Caco-2 (cell line): ENCODE measurements around the gene DNAAF9. TPM values are rescaled to one million over a fixed set of nuclear protein-coding genes. Genes with fewer than 3 reads are reported as not detected.
A peak's percentile ranks its signal among the peaks of the same experiment; 100 is the strongest.

ENCODE experiments used
- BruUV-seq: library from RNA; stranded (reverse); fragments of 400-500 nt; replicated peaks from 2 replicates; lab custom pipeline; 2021; lab: Mats Ljungman, UMichigan
- CTCF ChIA-PET: fragments of 300-600 bp; sonication (Branson Sonifier 250); formaldehyde crosslinking; loops from one replicate; lab custom pipeline; 2022; ENCODE audit warnings: antibody characterized with exemption; lab: Charles Lee
- POLR2A ChIA-PET: fragments of 300-600 bp; sonication (Branson Sonifier 250); formaldehyde crosslinking; loops from one replicate; lab custom pipeline; 2022; ENCODE audit warnings: antibody characterized with exemption; lab: Charles Lee
- DNase-seq, 2 experiments: peaks; one replicate each; pipeline versions ENCODE4 v3.0.0 to v3.0.0-alpha.2; 2020 to 2022
- H3K27me3 ChIP-seq: replicated peaks from 2 replicates; pipeline ENCODE4 v1.6.0; 2011; ENCODE audit warnings: low read length; ENCODE audit not compliant: control insufficient read depth, insufficient read depth
- H3K36me3 ChIP-seq: 2 replicates; pipeline ENCODE4 v1.5.1; 2011; ENCODE audit warnings: low read length; ENCODE audit not compliant: control insufficient read depth, insufficient read depth
- H3K4me1 ChIP-seq: fragments of 250-450 bp; sonication (Bioruptor Pico); 2 replicates; pipeline ENCODE4 v1.5.1; 2020; ENCODE audit warnings: mild to moderate bottlenecking
- H3K4me3 ChIP-seq: 2 replicates; pipeline ENCODE4 v1.5.1; 2011; ENCODE audit warnings: low read depth, mild to moderate bottlenecking, control low read depth, low read length
- H3K9me3 ChIP-seq: fragments of 250-450 bp; sonication (Bioruptor Pico); 2 replicates; pipeline ENCODE4 v1.5.1; 2020; ENCODE audit warnings: mild to moderate bottlenecking, moderate library complexity
- H3K27ac Mint-ChIP-seq: one replicate; pipeline ENCODE4 v1.8.0; 2022; ENCODE audit warnings: mixed read lengths; ENCODE audit not compliant: unreplicated experiment
- H3K27me3 Mint-ChIP-seq: one replicate; pipeline ENCODE4 v1.8.0; 2022; ENCODE audit warnings: mixed read lengths; ENCODE audit not compliant: insufficient read depth, unreplicated experiment
- H3K36me3 Mint-ChIP-seq: one replicate; pipeline ENCODE4 v1.8.0; 2022; ENCODE audit warnings: mild to moderate bottlenecking, mixed read lengths; ENCODE audit not compliant: insufficient read depth, unreplicated experiment
- H3K4me1 Mint-ChIP-seq: one replicate; pipeline ENCODE4 v1.8.0; 2022; ENCODE audit warnings: low read depth, mixed read lengths; ENCODE audit not compliant: unreplicated experiment
- H3K4me3 Mint-ChIP-seq: one replicate; pipeline ENCODE4 v1.8.0; 2022; ENCODE audit warnings: mild to moderate bottlenecking, moderate library complexity, mixed read lengths; ENCODE audit not compliant: unreplicated experiment
- H3K9me3 Mint-ChIP-seq: one replicate; pipeline ENCODE4 v1.8.0; 2022; ENCODE audit warnings: mixed read lengths; ENCODE audit not compliant: unreplicated experiment
- CTCF ChIP-seq, 2 experiments: fragments of 200-600 bp in 1 of 2; IDR thresholded peaks; 1 replicate in 1 of 2; 2 replicates in 1 of 2; pipeline versions ENCODE4 v1.5.1 to v1.8.0; 2011 to 2022; ENCODE audit warnings: antibody characterized with exemption in 1 of 2, control low read depth in 1 of 2, inconsistent platforms in 1 of 2, low read depth in 1 of 2, low read length in 1 of 2, mild to moderate bottlenecking in 1 of 2, moderate library complexity in 1 of 2; ENCODE audit not compliant: insufficient read depth in 1 of 2, severe bottlenecking in 1 of 2, unreplicated experiment in 1 of 2
- intact Hi-C: fragments of 100-400 bp; cut with micrococcal nuclease; formaldehyde crosslinking; loops from one replicate; pipeline ENCODE4 v1.10.0; 2022; ENCODE audit not compliant: unreplicated experiment
- total RNA-seq: library from RNA; stranded (reverse); gene quantifications from 2 replicates; pipeline ENCODE4 v1.2.3, GENCODE V29; 2022

DNAAF9 gene
- total RNA-seq, 1 experiment from 2014 or later, result not detected

- CTCF ChIA-PET, result interaction anchor here (1.1 kb wide), 1 partner anchor 89 kb away, joined by 4 read pairs; no protein-coding TSS in a partner anchor
- no peak overlapping the region for H3K4me3 Mint-ChIP-seq
- Histone ChIP-seq H3K9me3 (no peaks in the 10 kb centered on the region), H3K36me3 (no peaks in the 10 kb centered on the region), H3K4me1 (0 out of 2 replicates have a peak, but pooled peaks cover 3% of the 10 kb centered on the region), H3K4me3 (no peak overlapping the region), H3K27me3 (no peaks in the 10 kb centered on the region)
- peaks cover 2% of the 10 kb centered on the region for H3K27me3 Mint-ChIP-seq
- no peak for TF ChIP-seq CTCF (IDR thresholded peaks at IDR 0.05; ENCODE audit: insufficient read depth in 1 of 2, low read depth in 1 of 2, low read length in 1 of 2, severe bottlenecking in 1 of 2, unreplicated experiment in 1 of 2)
- no peaks in the 10 kb centered on the region for H3K36me3 Mint-ChIP-seq
- intact Hi-C loops, result no loop called here
- H3K9me3 Mint-ChIP-seq, result no peaks in the 10 kb centered on the region
- no peaks in the 10 kb centered on the region for H3K4me1 Mint-ChIP-seq
- no peak overlapping the region for H3K27ac Mint-ChIP-seq
- no TSS peak for BruUV-seq
- POLR2A ChIA-PET, result no interaction called here
- no peak for DNase-seq
Observed at GRCh38 chr20:3447321-3447720, 39.9 kb upstream of the DNAAF9 start.

DNA sequence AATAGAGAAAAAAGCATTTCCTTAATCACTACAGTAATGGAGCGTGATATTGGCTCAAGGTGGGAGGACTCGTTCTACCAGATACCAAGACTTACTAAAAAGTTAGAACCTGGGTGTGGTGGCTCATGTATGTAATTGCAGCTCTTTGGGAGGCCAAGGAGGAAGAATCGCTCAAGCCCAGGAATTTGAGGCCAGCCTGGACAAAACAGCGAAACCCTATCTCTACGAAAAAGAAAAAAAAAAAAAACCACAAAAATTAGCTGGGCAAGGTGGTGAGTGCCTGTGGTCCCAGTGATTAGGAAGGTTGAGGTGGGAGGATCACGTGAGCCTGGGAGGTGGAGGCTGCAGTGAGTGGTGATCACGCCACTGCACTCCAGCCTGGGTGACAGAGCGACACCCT lies 39.3 kb upstream of the DNAAF9 start:
- H3K4me1 Mint-ChIP-seq, result no peaks in the 10 kb centered on the region
- intact Hi-C loops, result no loop called here
- Histone ChIP-seq H3K4me3 (no peak overlapping the region), H3K4me1 (0 out of 2 replicates have a peak, but pooled peaks cover 3% of the 10 kb centered on the region), H3K27me3 (no peaks in the 10 kb centered on the region), H3K36me3 (no peaks in the 10 kb centered on the region), H3K9me3 (no peaks in the 10 kb centered on the region)
- TF ChIP-seq CTCF (IDR thresholded peaks at IDR 0.05; ENCODE audit: insufficient read depth in 1 of 2, low read depth in 1 of 2, low read length in 1 of 2, severe bottlenecking in 1 of 2, unreplicated experiment in 1 of 2), result no peak
- H3K9me3 Mint-ChIP-seq, result no peaks in the 10 kb centered on the region
- no peak overlapping the region for H3K4me3 Mint-ChIP-seq
- H3K27ac Mint-ChIP-seq, result no peak overlapping the region
- ChIA-PET CTCF (interaction anchor here (1.1 kb wide), 1 partner anchor 89 kb away, joined by 4 read pairs; no protein-coding TSS in a partner anchor), POLR2A (no interaction called here)
- H3K36me3 Mint-ChIP-seq, result no peaks in the 10 kb centered on the region
- peaks cover 2% of the 10 kb centered on the region for H3K27me3 Mint-ChIP-seq
- BruUV-seq, result no TSS peak
- peak in 1 of 2 experiments; percentile 15 for DNase-seq

GRCh38 chr20:3436864-3437574 lies 29.6 kb upstream of the DNAAF9 start:
- Histone ChIP-seq H3K27me3 (no peaks in the 10 kb centered on the region), H3K36me3 (no peaks in the 10 kb centered on the region), H3K9me3 (no peaks in the 10 kb centered on the region), H3K4me3 (no peak overlapping the region), H3K4me1 (0 out of 2 replicates have a peak, but pooled peaks cover 10% of the 10 kb centered on the region)
- Mint-ChIP-seq H3K27ac (no peak overlapping the region), H3K4me1 (no peaks in the 10 kb centered on the region), H3K27me3 (no peaks in the 10 kb centered on the region), H3K36me3 (no peaks in the 10 kb centered on the region), H3K9me3 (no peaks in the 10 kb centered on the region), H3K4me3 (no peak overlapping the region)
- intact Hi-C loops, result no loop called here
- ChIA-PET CTCF (interaction anchor here (0.6 kb wide), 1 partner anchor 25 kb away, joined by 3 read pairs; no protein-coding TSS in a partner anchor), POLR2A (interaction anchor here (0.6 kb wide), 1 partner anchor 141 kb away, joined by 3 read pairs; no protein-coding TSS in a partner anchor)
- peak in 1 of 2 experiments; percentile 15 for DNase-seq
- BruUV-seq, result no TSS peak
- TF ChIP-seq CTCF (IDR thresholded peaks at IDR 0.05; ENCODE audit: insufficient read depth in 1 of 2, low read depth in 1 of 2, low read length in 1 of 2, severe bottlenecking in 1 of 2, unreplicated experiment in 1 of 2), result no peak
